HepG2 (cell line): ENCODE data around the gene GRAP.

ENCODE experiments used
- ATF7 ChIP-seq, 2 experiments: fragments of 450-650 bp in 1 of 2; sonication (generic) in 1 of 2; formaldehyde crosslinking in 1 of 2; IDR thresholded peaks; 2 replicates each; pipeline versions ENCODE4 v1.4.0 to v1.6.1; 2016 to 2020; ENCODE audit warnings: antibody characterized with exemption in 1 of 2, mild to moderate bottlenecking in 1 of 2, missing genetic modification reagents in 1 of 2
- JUND ChIP-seq: sonication (generic); formaldehyde crosslinking; IDR thresholded peaks from 2 replicates; pipeline ENCODE4 v1.8.0; 2022; ENCODE audit warnings: mild to moderate bottlenecking, missing genetic modification reagents
- MTA3 ChIP-seq: sonication (generic); formaldehyde crosslinking; IDR thresholded peaks from 2 replicates; pipeline ENCODE4 v1.4.0; 2020; ENCODE audit warnings: missing genetic modification reagents
- PHF5A ChIP-seq: IDR thresholded peaks from one replicate; pipeline ENCODE4 v1.6.1; 2018; ENCODE audit warnings: low read depth, missing genetic modification reagents; ENCODE audit not compliant: unreplicated experiment
- ZNF768 ChIP-seq: sonication (generic); formaldehyde crosslinking; IDR thresholded peaks from 2 replicates; pipeline ENCODE4 v1.4.0; 2020; ENCODE audit warnings: missing genetic modification reagents
- TF ChIP-seq, protein P1 (sequence below), 2 experiments: fragments of 450-650 bp in 1 of 2; sonication (generic) in 1 of 2; formaldehyde crosslinking; IDR thresholded peaks; 2 replicates each; pipeline versions ENCODE4 v1.5.0 to v1.8.0; 2020 to 2022; ENCODE audit warnings: mild to moderate bottlenecking in 1 of 2, missing genetic modification reagents in 1 of 2
- TF ChIP-seq, protein P2 (sequence below): sonication (generic); formaldehyde crosslinking; IDR thresholded peaks from 2 replicates; pipeline ENCODE4 v1.5.0; 2020; ENCODE audit warnings: mild to moderate bottlenecking, missing genetic modification reagents, moderate library complexity
- TF ChIP-seq, protein P3 (sequence below), 2 experiments: fragments of 450-650 bp in 1 of 2; sonication (generic) in 1 of 2; formaldehyde crosslinking in 1 of 2; IDR thresholded peaks; 2 replicates each; pipeline versions ENCODE4 v1.6.1 to v1.8.0; 2016 to 2022; ENCODE audit warnings: antibody characterized with exemption in 1 of 2, mild to moderate bottlenecking in 1 of 2, missing genetic modification reagents in 1 of 2

DNA sequence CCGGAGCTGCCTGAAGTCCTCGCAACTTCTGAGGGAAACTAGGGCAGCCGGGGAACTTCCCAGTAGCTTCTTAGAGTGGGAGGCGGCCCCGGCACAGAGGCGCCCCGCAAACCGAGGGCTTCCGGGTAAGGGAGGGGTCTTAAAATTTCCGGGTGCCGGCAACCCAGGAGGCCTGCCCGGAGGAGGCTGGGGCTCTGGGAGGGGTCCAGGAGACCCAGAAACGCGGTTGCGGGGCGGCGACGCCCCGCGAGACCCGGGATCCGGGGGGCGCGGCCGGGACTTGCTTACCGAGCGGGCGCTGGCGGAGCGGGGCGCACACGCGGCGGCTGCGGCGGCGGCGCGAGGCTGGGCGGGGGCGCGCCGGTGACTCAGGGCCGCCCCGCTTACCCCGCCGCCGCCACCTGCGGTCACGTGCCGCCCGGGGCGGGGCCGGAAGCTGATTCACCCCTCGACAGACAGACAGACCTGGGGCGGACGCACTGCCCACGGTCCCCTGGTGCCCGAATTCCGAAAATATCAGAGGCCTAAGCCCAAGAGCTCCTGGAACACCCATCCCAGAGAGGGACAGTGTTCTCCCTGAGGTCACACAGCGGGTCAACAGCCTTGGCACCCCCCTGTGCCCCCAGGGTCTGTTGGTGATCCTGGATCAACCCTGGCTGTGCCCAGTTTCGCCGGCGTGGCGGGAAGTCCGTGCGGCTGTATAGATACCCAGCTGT, 42.2 kb downstream of the GRAP start, which contains the start of gene FAM83G:
- TF ChIP-seq, protein P1, sequence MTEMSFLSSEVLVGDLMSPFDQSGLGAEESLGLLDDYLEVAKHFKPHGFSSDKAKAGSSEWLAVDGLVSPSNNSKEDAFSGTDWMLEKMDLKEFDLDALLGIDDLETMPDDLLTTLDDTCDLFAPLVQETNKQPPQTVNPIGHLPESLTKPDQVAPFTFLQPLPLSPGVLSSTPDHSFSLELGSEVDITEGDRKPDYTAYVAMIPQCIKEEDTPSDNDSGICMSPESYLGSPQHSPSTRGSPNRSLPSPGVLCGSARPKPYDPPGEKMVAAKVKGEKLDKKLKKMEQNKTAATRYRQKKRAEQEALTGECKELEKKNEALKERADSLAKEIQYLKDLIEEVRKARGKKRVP (CRISPR knock-in tag; IDR thresholded peaks at IDR 0.05), result no peak
- no peak for TF ChIP-seq PHF5A
- TF ChIP-seq ATF7 (IDR thresholded peaks at IDR 0.05), result no peak
- no peak for TF ChIP-seq ATF7 (CRISPR knock-in tag; IDR thresholded peaks at IDR 0.05)
- TF ChIP-seq ZNF768 (CRISPR knock-in tag), result peak; percentile 98
- TF ChIP-seq, protein P2, sequence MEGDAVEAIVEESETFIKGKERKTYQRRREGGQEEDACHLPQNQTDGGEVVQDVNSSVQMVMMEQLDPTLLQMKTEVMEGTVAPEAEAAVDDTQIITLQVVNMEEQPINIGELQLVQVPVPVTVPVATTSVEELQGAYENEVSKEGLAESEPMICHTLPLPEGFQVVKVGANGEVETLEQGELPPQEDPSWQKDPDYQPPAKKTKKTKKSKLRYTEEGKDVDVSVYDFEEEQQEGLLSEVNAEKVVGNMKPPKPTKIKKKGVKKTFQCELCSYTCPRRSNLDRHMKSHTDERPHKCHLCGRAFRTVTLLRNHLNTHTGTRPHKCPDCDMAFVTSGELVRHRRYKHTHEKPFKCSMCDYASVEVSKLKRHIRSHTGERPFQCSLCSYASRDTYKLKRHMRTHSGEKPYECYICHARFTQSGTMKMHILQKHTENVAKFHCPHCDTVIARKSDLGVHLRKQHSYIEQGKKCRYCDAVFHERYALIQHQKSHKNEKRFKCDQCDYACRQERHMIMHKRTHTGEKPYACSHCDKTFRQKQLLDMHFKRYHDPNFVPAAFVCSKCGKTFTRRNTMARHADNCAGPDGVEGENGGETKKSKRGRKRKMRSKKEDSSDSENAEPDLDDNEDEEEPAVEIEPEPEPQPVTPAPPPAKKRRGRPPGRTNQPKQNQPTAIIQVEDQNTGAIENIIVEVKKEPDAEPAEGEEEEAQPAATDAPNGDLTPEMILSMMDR (CRISPR knock-in tag), result 0 out of 2 replicates have a peak, but pooled peaks have one; percentile 10
- TF ChIP-seq, protein P3, sequence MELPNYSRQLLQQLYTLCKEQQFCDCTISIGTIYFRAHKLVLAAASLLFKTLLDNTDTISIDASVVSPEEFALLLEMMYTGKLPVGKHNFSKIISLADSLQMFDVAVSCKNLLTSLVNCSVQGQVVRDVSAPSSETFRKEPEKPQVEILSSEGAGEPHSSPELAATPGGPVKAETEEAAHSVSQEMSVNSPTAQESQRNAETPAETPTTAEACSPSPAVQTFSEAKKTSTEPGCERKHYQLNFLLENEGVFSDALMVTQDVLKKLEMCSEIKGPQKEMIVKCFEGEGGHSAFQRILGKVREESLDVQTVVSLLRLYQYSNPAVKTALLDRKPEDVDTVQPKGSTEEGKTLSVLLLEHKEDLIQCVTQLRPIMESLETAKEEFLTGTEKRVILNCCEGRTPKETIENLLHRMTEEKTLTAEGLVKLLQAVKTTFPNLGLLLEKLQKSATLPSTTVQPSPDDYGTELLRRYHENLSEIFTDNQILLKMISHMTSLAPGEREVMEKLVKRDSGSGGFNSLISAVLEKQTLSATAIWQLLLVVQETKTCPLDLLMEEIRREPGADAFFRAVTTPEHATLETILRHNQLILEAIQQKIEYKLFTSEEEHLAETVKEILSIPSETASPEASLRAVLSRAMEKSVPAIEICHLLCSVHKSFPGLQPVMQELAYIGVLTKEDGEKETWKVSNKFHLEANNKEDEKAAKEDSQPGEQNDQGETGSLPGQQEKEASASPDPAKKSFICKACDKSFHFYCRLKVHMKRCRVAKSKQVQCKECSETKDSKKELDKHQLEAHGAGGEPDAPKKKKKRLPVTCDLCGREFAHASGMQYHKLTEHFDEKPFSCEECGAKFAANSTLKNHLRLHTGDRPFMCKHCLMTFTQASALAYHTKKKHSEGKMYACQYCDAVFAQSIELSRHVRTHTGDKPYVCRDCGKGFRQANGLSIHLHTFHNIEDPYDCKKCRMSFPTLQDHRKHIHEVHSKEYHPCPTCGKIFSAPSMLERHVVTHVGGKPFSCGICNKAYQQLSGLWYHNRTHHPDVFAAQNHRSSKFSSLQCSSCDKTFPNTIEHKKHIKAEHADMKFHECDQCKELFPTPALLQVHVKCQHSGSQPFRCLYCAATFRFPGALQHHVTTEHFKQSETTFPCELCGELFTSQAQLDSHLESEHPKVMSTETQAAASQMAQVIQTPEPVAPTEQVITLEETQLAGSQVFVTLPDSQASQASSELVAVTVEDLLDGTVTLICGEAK (IDR thresholded peaks at IDR 0.05), result no peak
- TF ChIP-seq, protein P3 (CRISPR knock-in tag; IDR thresholded peaks at IDR 0.05), result no peak; the same call in 1 of the 2 replicates
- peak; percentile 78 for TF ChIP-seq JUND (CRISPR knock-in tag)
- no peak for TF ChIP-seq MTA3 (CRISPR knock-in tag)
